Measurements from ENCODE around the gene GLA. TPM values are rescaled to one million over a fixed set of nuclear protein-coding genes. Genes with fewer than 3 reads are reported as not detected.

GLA gene
- total RNA-seq, 1 experiment from 2014 or later: 58.3 TPM

- peak; percentile 23 for DNase-seq
- Histone ChIP-seq H3K36me3 (replicated peaks; ENCODE audit: control insufficient read depth, insufficient read depth, low read length) (no peaks in the 10 kb centered on the region), H3K27me3 (ENCODE audit: control insufficient read depth, insufficient read depth, low read length) (no peaks in the 10 kb centered on the region), H3K4me3 (ENCODE audit: insufficient read depth, low read depth, low read length) (no peak overlapping the region)
Measured at GRCh38 chrX:101357166-101357795, 50.4 kb downstream of the GLA start.

- no peak for DNase-seq
- H3K27me3 ChIP-seq (ENCODE audit: control insufficient read depth, insufficient read depth, low read length): no peaks in the 10 kb centered on the region
- peak overlapping the region; percentile 78 for H3K4me3 ChIP-seq (ENCODE audit: insufficient read depth, low read depth, low read length)
- H3K36me3 ChIP-seq (replicated peaks; ENCODE audit: control insufficient read depth, insufficient read depth, low read length): peaks cover 4% of the 10 kb centered on the region; the same call in 1 of the 2 replicates
Measured at GRCh38 chrX:101349193-101349562, 58.5 kb downstream of the GLA start.

GRCh38 chrX:101348452-101349192, 59.1 kb downstream of the GLA start, which contains the start of gene TIMM8A:
Gene TIMM8A, minus strand, starts transcription at chrX:101348742. Its CDS starts 78 bp downstream, at chrX:101348664.
- H3K27me3 ChIP-seq (ENCODE audit: control insufficient read depth, insufficient read depth, low read length): no peaks in the 10 kb centered on the region
- H3K4me3 ChIP-seq (ENCODE audit: insufficient read depth, low read depth, low read length): peak within 1 kb of the TSS; percentile 78
- H3K36me3 ChIP-seq (replicated peaks; ENCODE audit: control insufficient read depth, insufficient read depth, low read length): peaks cover 4% of the 10 kb centered on the region; the same call in 1 of the 2 replicates
- peak; percentile 85 for DNase-seq

GRCh38 chrX:101347859-101348451, 59.8 kb downstream of the GLA start:
- Histone ChIP-seq H3K36me3 (replicated peaks; ENCODE audit: control insufficient read depth, insufficient read depth, low read length) (peaks cover 4% of the 10 kb centered on the region; the same call in 1 of the 2 replicates), H3K27me3 (ENCODE audit: control insufficient read depth, insufficient read depth, low read length) (no peaks in the 10 kb centered on the region), H3K4me3 (ENCODE audit: insufficient read depth, low read depth, low read length) (peak overlapping the region; percentile 78)
- DNase-seq: peak; percentile 36

Other genes starting within 250 kb of the GLA start
- 0.17 and 0.26 TPM in 2 replicates for gene DRP2, start 188.1 kb downstream of the GLA start, total RNA-seq (2014; rRNA removed; shearing (Covaris generic))
- gene TAF7L, start 116.6 kb downstream of the GLA start, total RNA-seq (2014; rRNA removed; shearing (Covaris generic)): 0.11 TPM in 1 of 2 replicates, not detected in the other
- 6.2 and 8.4 TPM in 2 replicates for gene TIMM8A, start 59.2 kb downstream of the GLA start, total RNA-seq (2014; rRNA removed; shearing (Covaris generic))
- gene BTK, start 21.7 kb downstream of the GLA start, total RNA-seq (2014; rRNA removed; shearing (Covaris generic)): 0.07 and 0.11 TPM in 2 replicates
- gene RPL36A, start 16.9 kb downstream of the GLA start, total RNA-seq (2014; rRNA removed; shearing (Covaris generic)): 794 and 812 TPM in 2 replicates
- 33.5 and 35.0 TPM in 2 replicates for gene HNRNPH2, start 297 bp upstream of the GLA start, total RNA-seq (2014; rRNA removed; shearing (Covaris generic))
- 2.1 and 7.5 TPM in 2 replicates for gene ARMCX4, start 77.5 kb upstream of the GLA start, total RNA-seq (2014; rRNA removed; shearing (Covaris generic))
- gene ARMCX1, start 142.6 kb upstream of the GLA start, total RNA-seq (2014; rRNA removed; shearing (Covaris generic)): 27.0 and 33.0 TPM in 2 replicates
- gene ARMCX6, start 210.1 kb upstream of the GLA start, total RNA-seq (2014; rRNA removed; shearing (Covaris generic)): 15.2 and 21.4 TPM in 2 replicates
- 13.1 and 18.3 TPM in 2 replicates for gene ARMCX3, start 215.2 kb upstream of the GLA start, total RNA-seq (2014; rRNA removed; shearing (Covaris generic))

All from H7 (cell line).